ENCODE data around the gene PDP2.

Gene PDP2

DNA sequence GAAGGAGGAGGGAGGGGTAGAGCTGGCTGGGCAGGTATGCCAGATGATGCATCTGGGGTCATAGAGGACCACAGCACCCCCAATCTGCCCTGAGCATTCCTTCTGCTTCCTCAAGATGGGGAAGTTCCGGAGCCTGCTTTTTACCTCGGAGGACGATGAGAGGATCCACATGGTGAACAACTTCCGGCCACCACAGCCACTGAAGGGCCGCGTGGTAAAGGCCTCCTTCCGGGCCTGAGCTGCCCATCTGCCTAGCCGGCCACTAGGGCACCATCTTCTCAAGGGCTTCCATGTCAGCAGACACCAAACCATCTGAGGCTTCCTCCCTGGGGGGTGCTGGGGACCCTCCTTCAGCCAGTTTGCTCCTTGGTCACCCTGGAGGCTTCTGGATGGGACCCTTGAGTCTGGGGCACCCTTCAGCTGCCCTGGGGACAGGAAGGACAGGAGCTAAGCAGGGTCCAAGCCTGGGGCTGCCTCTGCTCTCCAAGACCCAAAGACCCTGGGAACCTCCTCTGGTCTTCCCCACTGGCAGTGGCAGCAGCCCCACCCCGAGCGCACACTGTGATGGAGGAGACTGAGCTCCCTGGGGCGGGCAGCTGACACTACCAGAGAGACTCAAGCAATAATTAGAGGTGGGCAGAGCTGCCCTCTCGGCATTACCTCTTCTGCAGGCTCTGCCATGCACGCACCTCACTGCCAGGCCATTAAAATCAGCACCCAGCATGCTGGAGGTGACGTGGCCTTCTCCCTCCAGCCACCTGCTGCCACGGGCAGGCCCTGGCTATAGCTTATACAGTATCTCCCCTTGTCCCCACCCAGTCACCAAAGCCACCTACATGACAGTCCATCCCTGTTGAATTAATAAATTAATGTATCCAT is 26.8 kb upstream of the PDP2 start:
- H3K27ac ChIP-seq: no peak overlapping the region
- TF ChIP-seq, protein P1, sequence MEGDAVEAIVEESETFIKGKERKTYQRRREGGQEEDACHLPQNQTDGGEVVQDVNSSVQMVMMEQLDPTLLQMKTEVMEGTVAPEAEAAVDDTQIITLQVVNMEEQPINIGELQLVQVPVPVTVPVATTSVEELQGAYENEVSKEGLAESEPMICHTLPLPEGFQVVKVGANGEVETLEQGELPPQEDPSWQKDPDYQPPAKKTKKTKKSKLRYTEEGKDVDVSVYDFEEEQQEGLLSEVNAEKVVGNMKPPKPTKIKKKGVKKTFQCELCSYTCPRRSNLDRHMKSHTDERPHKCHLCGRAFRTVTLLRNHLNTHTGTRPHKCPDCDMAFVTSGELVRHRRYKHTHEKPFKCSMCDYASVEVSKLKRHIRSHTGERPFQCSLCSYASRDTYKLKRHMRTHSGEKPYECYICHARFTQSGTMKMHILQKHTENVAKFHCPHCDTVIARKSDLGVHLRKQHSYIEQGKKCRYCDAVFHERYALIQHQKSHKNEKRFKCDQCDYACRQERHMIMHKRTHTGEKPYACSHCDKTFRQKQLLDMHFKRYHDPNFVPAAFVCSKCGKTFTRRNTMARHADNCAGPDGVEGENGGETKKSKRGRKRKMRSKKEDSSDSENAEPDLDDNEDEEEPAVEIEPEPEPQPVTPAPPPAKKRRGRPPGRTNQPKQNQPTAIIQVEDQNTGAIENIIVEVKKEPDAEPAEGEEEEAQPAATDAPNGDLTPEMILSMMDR (conservative IDR thresholded peaks at IDR 0.05): no peak

DNA sequence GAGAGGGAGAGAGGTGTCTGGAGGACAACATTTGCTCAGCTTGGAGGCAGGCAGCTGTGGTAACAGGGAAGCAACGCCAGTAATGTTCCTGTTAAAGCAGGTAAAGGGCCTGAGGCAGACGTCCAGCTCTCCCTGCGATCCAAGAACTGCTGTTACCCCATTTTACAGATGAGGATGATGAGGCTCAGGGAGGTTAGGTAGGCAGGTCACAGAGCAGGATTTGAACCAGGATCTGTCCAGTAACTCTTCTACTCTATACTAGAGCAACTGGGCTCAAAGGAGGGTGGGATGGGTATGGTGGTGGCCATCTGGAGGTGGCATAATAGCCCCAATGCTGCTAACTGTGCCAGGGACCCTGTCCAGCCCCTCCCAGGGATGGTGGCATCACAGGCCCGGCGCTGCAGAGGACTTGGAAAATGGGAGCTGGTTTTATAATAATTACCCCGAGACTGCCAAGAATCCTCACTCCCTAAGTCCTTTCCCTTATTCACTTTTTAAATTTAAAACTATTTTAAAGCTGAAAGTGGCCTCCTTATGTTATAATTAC is 24.1 kb upstream of the PDP2 start:
- TF ChIP-seq, protein P1 (conservative IDR thresholded peaks at IDR 0.05): no peak
- H3K27ac ChIP-seq: no peak overlapping the region

DNA sequence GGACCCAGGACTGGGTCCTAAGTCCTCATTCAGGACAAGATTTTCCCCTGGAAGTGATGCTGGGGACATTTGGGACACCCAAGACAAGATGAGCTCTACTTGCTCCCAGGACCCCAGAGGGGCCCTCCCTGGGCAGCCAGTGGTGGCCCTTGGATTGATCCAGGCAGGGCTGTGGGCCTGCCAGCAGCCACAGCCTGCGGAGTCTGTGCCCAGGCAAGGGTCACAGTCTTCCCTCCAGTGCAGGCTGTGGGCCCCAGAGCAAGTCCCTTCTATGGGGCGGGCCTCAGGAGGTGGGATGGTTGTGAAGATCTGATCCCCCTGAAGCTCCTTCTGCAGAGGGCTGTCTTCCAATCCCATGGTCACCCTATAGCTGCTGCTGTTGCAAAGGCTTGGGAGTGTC is 23.5 kb upstream of the PDP2 start:
- H3K27ac ChIP-seq: no peak overlapping the region
- TF ChIP-seq, protein P1 (conservative IDR thresholded peaks at IDR 0.05): no peak

DNA sequence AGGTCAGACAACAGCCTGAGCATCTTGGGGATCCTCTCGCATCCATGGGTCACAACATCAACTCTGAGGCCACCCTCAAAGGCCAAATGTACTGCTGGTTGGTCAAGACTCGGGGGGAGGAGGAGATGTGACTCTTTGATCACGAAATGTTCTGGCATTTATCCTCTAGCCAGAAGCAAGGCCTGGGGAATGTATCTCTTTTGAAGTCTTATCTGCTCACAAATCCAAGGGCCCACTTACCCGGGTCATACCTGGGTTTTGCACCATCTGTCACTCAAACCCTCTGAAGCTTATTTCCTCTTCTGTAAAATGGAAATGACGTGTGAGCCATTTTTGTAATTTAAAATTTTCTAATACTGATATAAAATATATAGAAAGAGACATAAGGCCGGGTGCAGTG is 22.9 kb upstream of the PDP2 start:
- TF ChIP-seq, protein P1 (conservative IDR thresholded peaks at IDR 0.05): no peak
- H3K27ac ChIP-seq: no peak overlapping the region

DNA sequence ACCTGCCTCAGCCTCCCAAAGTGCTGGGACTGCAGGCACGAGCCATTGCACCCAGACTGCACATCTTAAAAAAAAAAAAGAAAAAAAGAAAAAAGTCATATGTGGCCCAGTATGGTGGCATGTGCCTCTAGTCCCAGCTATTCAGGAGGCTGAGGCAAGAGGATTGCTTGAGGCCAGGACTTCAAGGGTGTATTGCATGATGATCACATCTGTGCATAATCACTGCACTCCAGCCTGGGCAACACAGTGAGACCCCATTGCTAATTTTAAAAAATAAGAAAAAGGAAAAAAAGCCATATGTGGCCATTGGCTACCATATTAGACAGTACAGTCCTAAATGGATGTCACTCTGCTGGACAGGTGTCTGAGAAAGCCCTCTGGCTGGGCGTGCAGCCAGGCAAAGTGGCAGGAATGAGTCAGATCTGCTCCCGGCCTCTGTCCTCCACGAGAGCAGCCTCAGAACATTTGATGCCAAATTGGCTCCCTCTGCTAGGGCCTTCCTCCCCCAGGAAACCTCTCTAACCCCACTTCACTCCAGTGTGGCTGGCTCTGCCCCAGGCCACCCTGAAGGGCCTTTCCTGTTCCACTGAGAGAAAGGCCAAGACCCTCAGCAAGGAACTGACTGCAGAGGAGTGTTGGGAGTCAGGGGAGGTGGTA is 21.4 kb upstream of the PDP2 start:
- H3K27ac ChIP-seq: no peak overlapping the region
- TF ChIP-seq, protein P1 (conservative IDR thresholded peaks at IDR 0.05): no peak

DNA sequence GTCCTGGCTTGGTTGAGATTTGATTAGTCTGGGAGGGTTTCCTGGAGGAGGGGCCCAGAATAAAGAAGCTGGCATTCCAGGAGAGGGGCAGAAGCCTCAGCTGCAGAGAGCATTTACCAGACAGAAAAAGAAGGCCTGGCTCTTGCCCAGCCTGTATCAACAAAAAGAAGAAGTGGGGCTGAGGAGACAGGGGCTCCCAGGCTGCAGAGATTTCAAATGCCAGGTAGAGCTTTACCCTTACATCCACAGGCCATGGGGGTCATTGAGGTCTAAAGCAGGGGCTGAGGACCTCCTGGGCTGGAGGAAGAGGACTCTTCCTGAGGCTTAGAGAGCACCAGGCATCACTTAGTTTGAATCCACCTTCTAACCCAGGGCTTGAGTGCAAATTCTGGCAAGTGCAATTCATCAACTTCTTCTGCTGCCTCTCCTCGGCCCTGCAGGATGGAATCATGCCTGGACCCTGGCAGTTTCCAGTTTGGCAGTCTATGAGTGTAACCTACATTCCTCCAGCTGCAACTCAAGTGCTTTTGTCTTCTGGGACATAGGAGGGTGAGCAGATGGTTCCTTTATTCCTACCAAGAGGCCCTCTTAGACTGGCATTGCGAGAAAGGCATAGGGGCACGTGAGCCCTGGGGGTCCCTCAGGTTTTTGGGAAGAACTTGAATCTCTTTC is 20.8 kb upstream of the PDP2 start:
- H3K27ac ChIP-seq: no peak overlapping the region
- TF ChIP-seq, protein P1 (conservative IDR thresholded peaks at IDR 0.05): no peak

DNA sequence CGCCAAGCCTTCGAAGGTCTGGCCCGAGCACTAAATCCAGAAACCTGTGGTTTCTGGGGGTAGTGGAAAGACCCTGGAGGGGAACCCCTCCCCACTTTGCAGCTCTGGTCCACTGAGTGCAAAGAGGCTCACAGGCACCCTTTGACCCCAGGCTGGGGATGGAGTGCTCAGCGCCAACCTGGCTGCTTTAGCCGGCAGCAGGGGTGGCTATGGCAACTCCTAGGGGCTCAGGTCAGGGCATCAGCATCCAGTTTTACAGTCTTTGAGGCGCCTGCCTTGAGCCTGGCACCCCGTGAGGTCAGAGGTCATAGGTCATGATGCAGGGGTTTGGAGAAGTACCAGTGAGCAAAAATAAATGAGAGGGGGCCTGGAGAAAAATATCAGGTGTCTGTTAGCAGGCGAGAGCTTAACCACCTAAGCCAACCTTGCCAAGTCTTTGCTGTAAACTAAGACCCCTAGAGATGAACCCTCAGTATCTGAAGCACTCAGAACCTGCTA is 18.2 kb upstream of the PDP2 start:
- TF ChIP-seq, protein P1 (conservative IDR thresholded peaks at IDR 0.05): no peak
- no peak overlapping the region for H3K27ac ChIP-seq

Data from VCaP (cell line).